HEK293 (cell line): ENCODE data around the gene LRP8.

ENCODE experiments used
- CTCF ChIA-PET: fragments of 350-600 bp; formaldehyde crosslinking; extraction: SDS; loops from one replicate; lab custom pipeline; 2021; ENCODE audit warnings: antibody characterized with exemption; lab: Yijun Ruan, JAX
- POLR2A ChIA-PET: fragments of 300-600 bp; formaldehyde crosslinking; extraction: SDS; loops from one replicate; lab custom pipeline; 2020; ENCODE audit warnings: antibody characterized with exemption, inconsistent platforms; lab: Yijun Ruan, JAX
- H3K27ac ChIP-seq: fragments of 200-500 bp; sonication (Bioruptor generic); 2 replicates; pipeline ENCODE4 v1.5.1; 2014; ENCODE audit warnings: low read depth, low read length, control low read depth, inconsistent platforms; ENCODE audit errors: extremely low read depth
- H3K36me3 ChIP-seq, 2 experiments: fragments of 200-500 bp in 1 of 2; sonication (Bioruptor generic) in 1 of 2; 1 replicate in 1 of 2; 2 replicates in 1 of 2; pipeline ENCODE4 v1.5.1; 2014 to 2017; ENCODE audit warnings: inconsistent platforms in 2 of 2, low read length in 2 of 2; ENCODE audit not compliant: control insufficient read depth in 2 of 2, insufficient read depth in 1 of 2
- H3K4me1 ChIP-seq: fragments of 200-500 bp; sonication (Bioruptor generic); 2 replicates; pipeline ENCODE4 v1.5.1; 2014; ENCODE audit warnings: mild to moderate bottlenecking, low read length, inconsistent platforms; ENCODE audit not compliant: control insufficient read depth, insufficient read depth
- H3K4me3 ChIP-seq: 2 replicates; pipeline ENCODE4 v1.5.1; 2011; ENCODE audit warnings: low read depth, mild to moderate bottlenecking, control low read depth, low read length, moderate library complexity
- H3K9me3 ChIP-seq: fragments of 200-500 bp; sonication (Bioruptor generic); 2 replicates; pipeline ENCODE4 v1.5.1; 2014; ENCODE audit warnings: low read depth, low read length, inconsistent platforms; ENCODE audit not compliant: control insufficient read depth, insufficient read depth
- BCL11B ChIP-seq: fragments of 450-650 bp; formaldehyde crosslinking; IDR thresholded peaks from 2 replicates; pipeline ENCODE4 v1.5.1; 2016; ENCODE audit warnings: low read depth, missing biosample characterization, missing genetic modification characterization
- EGR2 ChIP-seq: fragments of 450-650 bp; formaldehyde crosslinking; IDR thresholded peaks from 2 replicates; pipeline ENCODE4 v1.5.1; 2016; ENCODE audit warnings: low read depth, missing biosample characterization, missing genetic modification characterization
- GLIS1 ChIP-seq: fragments of 450-650 bp; formaldehyde crosslinking; IDR thresholded peaks from 2 replicates; pipeline ENCODE4 v1.5.1; 2016; ENCODE audit warnings: missing biosample characterization, missing genetic modification characterization
- GLIS2 ChIP-seq: fragments of 450-650 bp; formaldehyde crosslinking; IDR thresholded peaks from 2 replicates; pipeline ENCODE4 v1.5.1; 2016; ENCODE audit warnings: missing biosample characterization, missing genetic modification characterization
- MZF1 ChIP-seq: fragments of 450-650 bp; formaldehyde crosslinking; IDR thresholded peaks from 2 replicates; pipeline ENCODE4 v1.5.1; 2017; ENCODE audit warnings: missing biosample characterization, missing genetic modification characterization, borderline replicate concordance
- OSR2 ChIP-seq: fragments of 450-650 bp; formaldehyde crosslinking; IDR thresholded peaks from 2 replicates; pipeline ENCODE4 v1.5.1; 2016; ENCODE audit warnings: missing biosample characterization, missing genetic modification characterization
- REST ChIP-seq: fragments of 450-650 bp; formaldehyde crosslinking; IDR thresholded peaks from 2 replicates; pipeline ENCODE4 v1.5.1; 2016; ENCODE audit warnings: missing biosample characterization, missing genetic modification characterization
- TRIM28 ChIP-seq: IDR thresholded peaks from 2 replicates; pipeline ENCODE4 v1.6.1; 2011; ENCODE audit warnings: low read length, control low read depth, borderline replicate concordance
- ZBTB17 ChIP-seq: fragments of 450-650 bp; formaldehyde crosslinking; IDR thresholded peaks from 2 replicates; pipeline ENCODE4 v1.5.1; 2016; ENCODE audit warnings: missing biosample characterization, missing genetic modification characterization
- ZFHX2 ChIP-seq: fragments of 450-650 bp; formaldehyde crosslinking; conservative IDR thresholded peaks from 2 replicates; pipeline ENCODE4 v1.5.1; 2016; ENCODE audit warnings: missing biosample characterization, missing genetic modification characterization
- ZNF10 ChIP-seq: fragments of 450-650 bp; formaldehyde crosslinking; IDR thresholded peaks from 2 replicates; pipeline ENCODE4 v1.5.1; 2017; ENCODE audit warnings: missing biosample characterization, missing genetic modification characterization
- ZNF174 ChIP-seq: fragments of 450-650 bp; formaldehyde crosslinking; IDR thresholded peaks from 2 replicates; pipeline ENCODE4 v1.5.0; 2017; ENCODE audit warnings: missing biosample characterization, mild to moderate bottlenecking, missing genetic modification characterization
- ZNF302 ChIP-seq: fragments of 450-650 bp; formaldehyde crosslinking; IDR thresholded peaks from 2 replicates; pipeline ENCODE4 v1.5.1; 2016; ENCODE audit warnings: missing biosample characterization, missing genetic modification characterization, low read depth
- ZNF341 ChIP-seq: fragments of 450-650 bp; formaldehyde crosslinking; IDR thresholded peaks from 2 replicates; pipeline ENCODE4; 2016; ENCODE audit warnings: low read depth, missing biosample characterization, missing genetic modification characterization
- ZNF571 ChIP-seq: fragments of 450-650 bp; formaldehyde crosslinking; IDR thresholded peaks from 2 replicates; pipeline ENCODE4 v1.5.0; 2017; ENCODE audit warnings: missing biosample characterization, missing genetic modification characterization
- ZNF621 ChIP-seq: fragments of 450-650 bp; formaldehyde crosslinking; IDR thresholded peaks from 2 replicates; pipeline ENCODE4 v1.5.1; 2017; ENCODE audit warnings: missing biosample characterization, missing genetic modification characterization
- ZNF626 ChIP-seq: fragments of 450-650 bp; sonication (Bioruptor Pico); formaldehyde crosslinking; IDR thresholded peaks from 2 replicates; pipeline ENCODE4 v1.5.1; 2018; ENCODE audit warnings: missing biosample characterization, missing genetic modification characterization, inconsistent platforms
- ZNF639 ChIP-seq: fragments of 450-650 bp; formaldehyde crosslinking; IDR thresholded peaks from 2 replicates; pipeline ENCODE4 v1.5.1; 2016; ENCODE audit warnings: missing biosample characterization, missing genetic modification characterization
- ZNF76 ChIP-seq: fragments of 450-650 bp; formaldehyde crosslinking; IDR thresholded peaks from 2 replicates; pipeline ENCODE4; 2016; ENCODE audit warnings: low read depth, missing biosample characterization, missing genetic modification characterization, borderline replicate concordance
- ZNF791 ChIP-seq: fragments of 450-650 bp; formaldehyde crosslinking; IDR thresholded peaks from 2 replicates; pipeline ENCODE4 v1.5.1; 2016; ENCODE audit warnings: missing biosample characterization, missing genetic modification characterization
- ZXDB ChIP-seq: fragments of 450-650 bp; formaldehyde crosslinking; IDR thresholded peaks from 2 replicates; pipeline ENCODE4 v1.5.1; 2016; ENCODE audit warnings: missing biosample characterization, missing genetic modification characterization
- TF ChIP-seq, protein P1 (sequence below): fragments of 450-650 bp; formaldehyde crosslinking; IDR thresholded peaks from 2 replicates; pipeline ENCODE4 v1.5.1; 2016; ENCODE audit warnings: missing biosample characterization, missing genetic modification characterization

The LRP8 gene

GRCh38 chr1:53307037-53307436 lies 20.8 kb downstream of the LRP8 start:
- ChIA-PET POLR2A (no interaction called here), CTCF (no interaction called here)
- H3K27ac ChIP-seq, result no peak overlapping the region
- H3K36me3 ChIP-seq, result peaks cover 0 to 3% of the 10 kb centered on the region in 2 experiments; a peak in 1 of 3 replicates
- H3K4me3 ChIP-seq, result no peak overlapping the region
- H3K9me3 ChIP-seq, result no peaks in the 10 kb centered on the region
- no peaks in the 10 kb centered on the region for H3K4me1 ChIP-seq
- no peak for TF ChIP-seq ZNF174 (tag by site-specific recombination)
- no peak for TF ChIP-seq ZNF341
- no peak for TF ChIP-seq ZNF621 (tag by site-specific recombination)
- TF ChIP-seq, protein P1, sequence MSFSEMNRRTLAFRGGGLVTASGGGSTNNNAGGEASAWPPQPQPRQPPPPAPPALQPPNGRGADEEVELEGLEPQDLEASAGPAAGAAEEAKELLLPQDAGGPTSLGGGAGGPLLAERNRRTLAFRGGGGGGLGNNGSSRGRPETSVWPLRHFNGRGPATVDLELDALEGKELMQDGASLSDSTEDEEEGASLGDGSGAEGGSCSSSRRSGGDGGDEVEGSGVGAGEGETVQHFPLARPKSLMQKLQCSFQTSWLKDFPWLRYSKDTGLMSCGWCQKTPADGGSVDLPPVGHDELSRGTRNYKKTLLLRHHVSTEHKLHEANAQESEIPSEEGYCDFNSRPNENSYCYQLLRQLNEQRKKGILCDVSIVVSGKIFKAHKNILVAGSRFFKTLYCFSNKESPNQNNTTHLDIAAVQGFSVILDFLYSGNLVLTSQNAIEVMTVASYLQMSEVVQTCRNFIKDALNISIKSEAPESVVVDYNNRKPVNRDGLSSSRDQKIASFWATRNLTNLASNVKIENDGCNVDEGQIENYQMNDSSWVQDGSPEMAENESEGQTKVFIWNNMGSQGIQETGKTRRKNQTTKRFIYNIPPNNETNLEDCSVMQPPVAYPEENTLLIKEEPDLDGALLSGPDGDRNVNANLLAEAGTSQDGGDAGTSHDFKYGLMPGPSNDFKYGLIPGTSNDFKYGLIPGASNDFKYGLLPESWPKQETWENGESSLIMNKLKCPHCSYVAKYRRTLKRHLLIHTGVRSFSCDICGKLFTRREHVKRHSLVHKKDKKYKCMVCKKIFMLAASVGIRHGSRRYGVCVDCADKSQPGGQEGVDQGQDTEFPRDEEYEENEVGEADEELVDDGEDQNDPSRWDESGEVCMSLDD (tag by site-specific recombination), result no peak
- TF ChIP-seq, all 188 proteins: peak for 0

DNA sequence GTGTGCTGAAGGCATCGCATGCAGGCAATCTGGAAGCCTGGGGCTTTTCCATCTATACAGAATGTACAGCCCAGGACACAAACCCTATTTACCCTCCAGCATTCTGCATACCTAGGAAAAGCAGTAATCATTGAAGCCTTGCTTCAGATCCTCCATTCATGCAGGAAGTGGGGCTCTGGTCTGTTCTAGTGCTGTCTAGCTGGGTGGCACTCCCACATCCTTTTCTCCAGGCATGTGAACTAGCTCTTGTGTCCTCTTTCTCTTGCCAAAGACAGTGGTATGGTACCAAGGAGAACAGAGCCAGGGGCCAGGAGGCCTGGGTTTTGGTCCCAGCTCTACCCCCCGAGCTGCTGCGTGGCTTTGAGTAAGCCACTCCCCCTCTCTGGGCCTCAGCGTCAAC lies 21.7 kb downstream of the LRP8 start:
- Histone ChIP-seq H3K4me3 (no peak overlapping the region), H3K4me1 (no peaks in the 10 kb centered on the region), H3K9me3 (no peaks in the 10 kb centered on the region), H3K27ac (no peak overlapping the region), H3K36me3 (no peaks in the 10 kb centered on the region)
- TF ChIP-seq ZBTB17 (peak; percentile 56; the same call in 1 of the 2 replicates), ZNF571 (tag by site-specific recombination) (no peak)
- POLR2A ChIA-PET, result no interaction called here
- CTCF ChIA-PET, result no interaction called here

DNA sequence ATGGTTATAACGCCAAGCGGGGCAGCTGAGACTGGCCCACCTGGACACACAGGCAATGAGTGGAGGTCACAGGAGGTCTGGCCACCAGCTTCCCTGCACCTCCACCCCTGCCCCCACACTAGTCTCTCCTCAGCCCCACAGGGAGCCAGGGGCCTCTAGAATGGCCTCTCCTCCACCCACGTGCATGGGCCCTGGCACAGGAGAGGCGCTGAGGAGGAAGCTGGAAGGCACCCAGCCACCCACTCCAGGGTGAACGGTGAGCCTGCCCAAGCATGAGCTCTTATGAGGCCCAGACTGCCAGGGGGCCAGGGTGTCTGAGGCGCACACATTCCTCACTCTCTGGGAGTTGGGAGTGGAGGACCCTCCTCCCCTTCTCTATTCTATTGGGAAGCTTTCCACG lies 22.2 kb downstream of the LRP8 start:
- ChIA-PET CTCF (no interaction called here), POLR2A (no interaction called here)
- Histone ChIP-seq H3K27ac (no peak overlapping the region), H3K4me3 (no peak overlapping the region), H3K36me3 (no peaks in the 10 kb centered on the region), H3K4me1 (no peaks in the 10 kb centered on the region), H3K9me3 (no peaks in the 10 kb centered on the region)
- TF ChIP-seq BCL11B (tag by site-specific recombination) (no peak), TRIM28 (no peak), GLIS2 (tag by site-specific recombination) (no peak), MZF1 (tag by site-specific recombination) (no peak), ZXDB (tag by site-specific recombination) (no peak), OSR2 (tag by site-specific recombination) (no peak), ZNF10 (tag by site-specific recombination) (no peak), ZNF76 (tag by site-specific recombination) (no peak), ZNF791 (no peak), ZNF626 (tag by site-specific recombination) (no peak), REST (tag by site-specific recombination) (no peak), EGR2 (tag by site-specific recombination) (peak; percentile 86), GLIS1 (tag by site-specific recombination) (0 out of 2 replicates have a peak, but pooled peaks have one; percentile 11), ZNF639 (tag by site-specific recombination) (no peak), ZFHX2 (tag by site-specific recombination) (peak; percentile 95), ZNF302 (tag by site-specific recombination) (no peak)
